Measurements from ENCODE around the gene PARVB. TPM values are rescaled to one million over a fixed set of nuclear protein-coding genes. Genes with fewer than 3 reads are reported as not detected.

The PARVB gene
- total and polyA plus RNA-seq, 2 experiments from 2014 or later, result 10.2 to 11.2 TPM

DNA sequence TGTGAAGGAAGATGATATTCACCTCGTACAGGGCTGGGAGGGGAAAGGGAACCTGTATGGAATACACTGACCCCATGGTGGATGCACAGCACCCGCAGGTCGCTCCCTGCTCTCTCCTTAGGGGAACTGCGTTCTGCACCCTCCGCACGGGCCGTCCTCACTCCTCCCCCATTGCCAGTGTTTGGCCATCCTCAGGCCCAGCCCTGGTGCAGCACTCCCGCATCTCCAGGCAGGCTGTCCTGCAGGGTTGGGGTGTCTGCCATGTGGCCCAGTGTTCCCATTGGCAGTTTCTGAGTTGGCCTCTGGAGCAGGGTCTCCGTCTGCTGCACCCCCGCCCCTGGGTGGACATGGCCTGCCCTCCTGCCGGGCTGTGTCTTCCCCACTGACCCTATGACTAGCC, 137.6 kb downstream of the PARVB start:
- DNase-seq (ENCODE audit: low spot score), result no peak
- Histone ChIP-seq H3K4me3 (no peak overlapping the region), H3K4me2 (no peak overlapping the region), H3K36me3 (replicated peaks; ENCODE audit: insufficient read depth, low read depth) (no peaks in the 10 kb centered on the region), H3K4me1 (ENCODE audit: insufficient read depth) (no peaks in the 10 kb centered on the region), H3K9me3 (ENCODE audit: low read depth) (no peaks in the 10 kb centered on the region), H3K79me2 (no peaks in the 10 kb centered on the region), H4K20me1 (ENCODE audit: insufficient read depth, poor library complexity, severe bottlenecking) (no peaks in the 10 kb centered on the region), H3K27me3 (no peaks in the 10 kb centered on the region), H2AFZ (no peak overlapping the region), H3K9me2 (replicated peaks; ENCODE audit: insufficient read depth) (no peaks in the 10 kb centered on the region), H3K27ac (no peak overlapping the region)
- 95% methylated on average over 11 of the region's 11 CpGs for WGBS (ENCODE audit: low lambda C conversion rate, missing lambda C conversion rate)
- TF ChIP-seq EZH2 (IDR thresholded peaks at IDR 0.05; ENCODE audit: borderline replicate concordance), result no peak
- TF ChIP-seq, protein P1, sequence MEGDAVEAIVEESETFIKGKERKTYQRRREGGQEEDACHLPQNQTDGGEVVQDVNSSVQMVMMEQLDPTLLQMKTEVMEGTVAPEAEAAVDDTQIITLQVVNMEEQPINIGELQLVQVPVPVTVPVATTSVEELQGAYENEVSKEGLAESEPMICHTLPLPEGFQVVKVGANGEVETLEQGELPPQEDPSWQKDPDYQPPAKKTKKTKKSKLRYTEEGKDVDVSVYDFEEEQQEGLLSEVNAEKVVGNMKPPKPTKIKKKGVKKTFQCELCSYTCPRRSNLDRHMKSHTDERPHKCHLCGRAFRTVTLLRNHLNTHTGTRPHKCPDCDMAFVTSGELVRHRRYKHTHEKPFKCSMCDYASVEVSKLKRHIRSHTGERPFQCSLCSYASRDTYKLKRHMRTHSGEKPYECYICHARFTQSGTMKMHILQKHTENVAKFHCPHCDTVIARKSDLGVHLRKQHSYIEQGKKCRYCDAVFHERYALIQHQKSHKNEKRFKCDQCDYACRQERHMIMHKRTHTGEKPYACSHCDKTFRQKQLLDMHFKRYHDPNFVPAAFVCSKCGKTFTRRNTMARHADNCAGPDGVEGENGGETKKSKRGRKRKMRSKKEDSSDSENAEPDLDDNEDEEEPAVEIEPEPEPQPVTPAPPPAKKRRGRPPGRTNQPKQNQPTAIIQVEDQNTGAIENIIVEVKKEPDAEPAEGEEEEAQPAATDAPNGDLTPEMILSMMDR (IDR thresholded peaks at IDR 0.05; ENCODE audit: poor library complexity), result no peak
- no peak for TF ChIP-seq EZH2phosphoT487 (IDR thresholded peaks at IDR 0.05; ENCODE audit: low read depth, severe bottlenecking, unreplicated experiment)

DNA sequence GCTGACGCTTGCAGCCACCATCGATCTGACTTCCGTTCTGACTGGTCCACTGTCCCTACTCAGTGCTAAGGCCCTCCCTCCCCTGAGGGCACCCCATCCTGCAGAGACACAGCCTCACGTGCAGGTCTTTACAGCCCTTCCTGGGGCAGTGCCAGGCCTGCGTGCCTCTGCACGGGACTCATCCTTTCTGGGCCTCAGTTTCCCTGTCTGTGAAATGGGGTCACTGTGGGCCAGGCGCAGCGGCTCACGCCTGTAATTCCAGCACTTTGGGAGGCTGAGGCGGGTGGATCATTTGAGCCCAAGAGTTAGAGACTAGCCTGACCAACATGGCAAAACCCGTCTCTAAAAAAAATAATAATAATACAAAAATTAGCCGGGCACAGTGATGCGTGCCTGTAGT, 138.9 kb downstream of the PARVB start:
- Histone ChIP-seq H3K9me3 (ENCODE audit: low read depth) (no peaks in the 10 kb centered on the region), H3K4me2 (no peak overlapping the region), H2AFZ (no peak overlapping the region), H4K20me1 (ENCODE audit: insufficient read depth, poor library complexity, severe bottlenecking) (no peaks in the 10 kb centered on the region), H3K27me3 (no peaks in the 10 kb centered on the region), H3K27ac (no peak overlapping the region), H3K4me3 (no peak overlapping the region), H3K79me2 (no peaks in the 10 kb centered on the region), H3K9me2 (replicated peaks; ENCODE audit: insufficient read depth) (no peaks in the 10 kb centered on the region), H3K4me1 (ENCODE audit: insufficient read depth) (no peaks in the 10 kb centered on the region), H3K36me3 (replicated peaks; ENCODE audit: insufficient read depth, low read depth) (no peaks in the 10 kb centered on the region)
- WGBS (ENCODE audit: low lambda C conversion rate, missing lambda C conversion rate), result 97% methylated on average over 12 of the region's 13 CpGs
- TF ChIP-seq EZH2 (IDR thresholded peaks at IDR 0.05; ENCODE audit: borderline replicate concordance) (no peak), EZH2phosphoT487 (IDR thresholded peaks at IDR 0.05; ENCODE audit: low read depth, severe bottlenecking, unreplicated experiment) (no peak)
- TF ChIP-seq, protein P1 (IDR thresholded peaks at IDR 0.05; ENCODE audit: poor library complexity), result no peak
- no peak for DNase-seq (ENCODE audit: low spot score)

DNA sequence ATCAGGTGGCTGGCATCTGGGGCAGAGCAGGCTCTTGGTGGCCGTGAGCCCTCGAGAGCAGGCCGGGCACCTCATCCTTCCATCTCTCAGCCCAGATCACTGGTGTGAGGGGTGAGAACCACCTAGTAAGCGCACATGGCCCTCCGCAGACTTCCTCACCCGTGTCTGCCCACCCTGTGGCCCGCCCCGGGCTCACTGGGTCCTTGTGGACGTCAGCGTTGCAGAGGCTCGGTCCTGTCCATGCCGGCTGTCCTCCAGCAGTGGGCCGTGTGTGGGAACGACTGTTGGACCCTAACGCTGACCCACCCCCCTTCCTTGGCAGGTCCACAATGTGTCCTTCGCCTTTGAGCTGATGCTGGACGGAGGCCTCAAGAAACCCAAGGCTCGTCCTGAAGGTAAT, 139.4 kb downstream of the PARVB start:
- H3K9me2 ChIP-seq (replicated peaks; ENCODE audit: insufficient read depth), result no peaks in the 10 kb centered on the region
- no peak overlapping the region for H3K27ac ChIP-seq
- 93% methylated on average over 18 of the region's 18 CpGs for WGBS (ENCODE audit: low lambda C conversion rate, missing lambda C conversion rate)

More for the DNA sequence above, 139.4 kb downstream of the PARVB start:
- H3K79me2 ChIP-seq, result no peaks in the 10 kb centered on the region
- H3K27me3 ChIP-seq, result no peaks in the 10 kb centered on the region
- no peak for DNase-seq (ENCODE audit: low spot score)
- no peaks in the 10 kb centered on the region for H4K20me1 ChIP-seq (ENCODE audit: insufficient read depth, poor library complexity, severe bottlenecking)
- no peak overlapping the region for H3K4me2 ChIP-seq
- H3K4me1 ChIP-seq (ENCODE audit: insufficient read depth), result no peaks in the 10 kb centered on the region
- no peak overlapping the region for H2AFZ ChIP-seq
- no peak for TF ChIP-seq EZH2 (IDR thresholded peaks at IDR 0.05; ENCODE audit: borderline replicate concordance)
- no peak for TF ChIP-seq EZH2phosphoT487 (IDR thresholded peaks at IDR 0.05; ENCODE audit: low read depth, severe bottlenecking, unreplicated experiment)
- TF ChIP-seq, protein P1 (IDR thresholded peaks at IDR 0.05; ENCODE audit: poor library complexity), result no peak
- H3K4me3 ChIP-seq, result no peak overlapping the region
- H3K9me3 ChIP-seq (ENCODE audit: low read depth), result no peaks in the 10 kb centered on the region
- H3K36me3 ChIP-seq (replicated peaks; ENCODE audit: insufficient read depth, low read depth), result no peaks in the 10 kb centered on the region
